K562 (cell line): ENCODE results near the gene GHRL. TPM values are rescaled to one million over a fixed set of nuclear protein-coding genes. Genes with fewer than 3 reads are reported as not detected.

Source experiments
- ATAC-seq: fragments of 200-7000 bp; cut with Tn5 transposase; 3 replicates; pipeline ENCODE4 v1.9.1; 2020; ENCODE audit warnings: moderate library complexity
- BruUV-seq: library from RNA; stranded (reverse); fragments of 400-500 nt; replicated peaks from 2 replicates; lab custom pipeline; 2021; lab: Mats Ljungman, UMichigan
- CTCF ChIA-PET: fragments of 300-600 bp; formaldehyde crosslinking; extraction: SDS; loops from one replicate; lab custom pipeline; 2021; ENCODE audit warnings: low intra/inter-chr PET ratio; lab: Yijun Ruan, JAX
- POLR2A ChIA-PET: fragments of 300-600, 350-650 bp; sonication (Branson Sonifier 250); formaldehyde crosslinking; extraction: SDS; loops from one replicate; lab custom pipeline; 2021; ENCODE audit warnings: antibody characterized with exemption, inconsistent platforms; lab: Yijun Ruan, JAX
- DNase-seq, 4 experiments: peaks; one replicate each; pipeline versions ENCODE4 v3.0.0 to v3.0.0-alpha.2; 2011 to 2018; ENCODE audit warnings: low spot score in 3 of 4, mixed read lengths in 3 of 4; ENCODE audit errors: extremely low read depth in 1 of 4
- FAIRE-seq: peaks from 2 replicates; lab custom pipeline; 2011; peaks lifted over from hg19 to GRCh38; lab: Jason Lieb, UNC
- H2AFZ ChIP-seq: 2 replicates; pipeline ENCODE4 v1.6.0; 2011; ENCODE audit warnings: low read depth, low read length, control low read depth, inconsistent platforms
- H3K27ac ChIP-seq: fragments of 200-600 bp; 3 replicates; pipeline ENCODE4 v1.8.0; 2011; ENCODE audit warnings: low read depth, mild to moderate bottlenecking, control low read depth, inconsistent platforms, low read length, moderate library complexity, mixed read lengths; ENCODE audit errors: extremely low read depth
- H3K27me3 ChIP-seq, 2 experiments: fragments of 300-600 bp in 1 of 2; 2 replicates in 1 of 2; 3 replicates in 1 of 2; pipeline versions ENCODE4 v1.6.0 to v1.8.0; 2011; ENCODE audit warnings: inconsistent platforms in 2 of 2, low read length in 2 of 2, mild to moderate bottlenecking in 1 of 2, mixed read lengths in 1 of 2, moderate library complexity in 1 of 2; ENCODE audit not compliant: control insufficient read depth in 2 of 2, insufficient read depth in 2 of 2
- H3K36me3 ChIP-seq: fragments of 300-600 bp; 3 replicates; pipeline ENCODE4 v1.8.0; 2011; ENCODE audit warnings: mild to moderate bottlenecking, low read length, inconsistent platforms; ENCODE audit not compliant: control insufficient read depth, insufficient read depth
- H3K4me1 ChIP-seq, 2 experiments: fragments of 200-600 bp in 1 of 2; replicated peaks in 1 of 2; 2 replicates in 1 of 2; 3 replicates in 1 of 2; pipeline versions ENCODE4 v1.5.1 to v1.8.0; 2011; ENCODE audit warnings: inconsistent platforms in 2 of 2, low read length in 2 of 2, mild to moderate bottlenecking in 1 of 2, mixed read lengths in 1 of 2, moderate library complexity in 1 of 2; ENCODE audit not compliant: control insufficient read depth in 2 of 2, insufficient read depth in 2 of 2
- H3K4me2 ChIP-seq: 2 replicates; pipeline ENCODE4 v1.6.1; 2011; ENCODE audit warnings: low read length, control low read depth, inconsistent platforms, mixed read lengths; ENCODE audit not compliant: insufficient read depth
- H3K4me3 ChIP-seq: fragments of 200-600 bp; sonication (generic), shearing (Covaris generic); 2 replicates; pipeline ENCODE4 v1.5.1; 2016; ENCODE audit warnings: control low read depth, inconsistent platforms
- H3K79me2 ChIP-seq: fragments of 200-600 bp; 3 replicates; pipeline ENCODE4 v1.8.0; 2011; ENCODE audit warnings: low read length, inconsistent platforms; ENCODE audit not compliant: control insufficient read depth, insufficient read depth
- H3K9ac ChIP-seq, 2 experiments: 2 replicates each; pipeline versions ENCODE4 v1.6.0 to v1.6.1; 2011; ENCODE audit warnings: low read depth in 2 of 2, low read length in 2 of 2, control low read depth in 1 of 2, inconsistent platforms in 1 of 2, mild to moderate bottlenecking in 1 of 2, mixed read lengths in 1 of 2; ENCODE audit not compliant: insufficient read depth in 1 of 2
- H3K9me1 ChIP-seq: one replicate; pipeline ENCODE4 v1.6.0; 2011; ENCODE audit warnings: inconsistent platforms, mild to moderate bottlenecking, low read length, moderate library complexity; ENCODE audit not compliant: control insufficient read depth, insufficient read depth
- H3K9me3 ChIP-seq: replicated peaks from 2 replicates; pipeline ENCODE4 v1.5.1; 2011; ENCODE audit warnings: low read depth, low read length, inconsistent platforms; ENCODE audit not compliant: control insufficient read depth, insufficient read depth
- H4K20me1 ChIP-seq: replicated peaks from 2 replicates; pipeline ENCODE4 v1.6.1; 2011; ENCODE audit warnings: low read length, inconsistent platforms, mixed read lengths; ENCODE audit not compliant: control insufficient read depth, insufficient read depth
- BDP1 ChIP-seq: IDR thresholded peaks from 3 replicates; pipeline ENCODE4 v1.6.1; 2011; ENCODE audit not compliant: insufficient read length, insufficient read depth
- ELF2 ChIP-seq: fragments of 250-450 bp; sonication (Bioruptor Pico); IDR thresholded peaks from 2 replicates; pipeline ENCODE4 v1.5.0; 2021; ENCODE audit warnings: mild to moderate bottlenecking
- KDM2B ChIP-seq: fragments of 250-450 bp; sonication (Bioruptor Pico); IDR thresholded peaks from 2 replicates; pipeline ENCODE4 v1.8.0; 2021; ENCODE audit warnings: mild to moderate bottlenecking, moderate library complexity
- MYNN ChIP-seq, 2 experiments: sonication (generic); formaldehyde crosslinking in 1 of 2; IDR thresholded peaks; 2 replicates each; pipeline versions ENCODE4 v1.5.0 to v1.6.1; 2016 to 2020; ENCODE audit warnings: antibody characterized with exemption in 1 of 2, missing genetic modification reagents in 1 of 2
- NCOA6 ChIP-seq: fragments of 450-650 bp; IDR thresholded peaks from 2 replicates; pipeline ENCODE4 v1.6.1; 2017; ENCODE audit warnings: mild to moderate bottlenecking
- POLR2A ChIP-seq: fragments of 450-650 bp; conservative IDR thresholded peaks from 2 replicates; pipeline ENCODE4 v1.6.1; 2016
- POLR2AphosphoS2 ChIP-seq: IDR thresholded peaks from 2 replicates; pipeline ENCODE4 v1.6.1; 2012; ENCODE audit warnings: low read length, improper control_type of control experiment
- SAFB ChIP-seq: fragments of 200-400 bp; formaldehyde crosslinking; IDR thresholded peaks from 2 replicates; pipeline ENCODE4 v1.6.1; 2017; ENCODE audit warnings: low read depth, low read length, borderline replicate concordance
- SUPT5H ChIP-seq: fragments of 450-650 bp; IDR thresholded peaks from 2 replicates; pipeline ENCODE4 v1.6.1; 2016
- WGBS: fragments of 100-300 bp; shearing (Covaris generic); methylation state at CpG from one replicate; pipeline ENCODE4 v1.1.6; 2016; ENCODE audit warnings: low coverage, mixed read lengths; ENCODE audit not compliant: insufficient coverage; ENCODE audit errors: missing lambda C conversion rate; 5-methylcytosine and 5-hydroxymethylcytosine counted together
- in situ Hi-C: fragments of 300-500 bp; cut with MboI; formaldehyde crosslinking; loops from 4 replicates; pipeline ENCODE4 v1.15.0; 2018; ENCODE audit warnings: inconsistent platforms, mixed read lengths
- intact Hi-C: fragments of 100-400 bp; cut with micrococcal nuclease; formaldehyde crosslinking; loops from 2 replicates; pipeline ENCODE4 v1.14.2; 2022
- polyA plus RNA-seq, 8 experiments: library from polyadenylated mRNA; depleted of rRNA in 4 of 8; stranded (reverse) in 5 of 8; unstranded in 3 of 8; fragments of >200 nt; fragmentation: Nextera tagmentation in 2 of 8; fragmentation: Illumina TruSeq in 1 of 8; extraction: Ambion mirVana in 2 of 8; extraction: Trizol in 1 of 8; gene quantifications; 2 replicates each; pipeline versions ENCODE4 v1.2.1 to v1.2.3, GENCODE V29; 2011 to 2014; ENCODE audit warnings: inconsistent platforms in 1 of 8, missing spikeins in 1 of 8
- total RNA-seq, 7 experiments: library from RNA; depleted of rRNA in 6 of 7; stranded (reverse); fragments of >200 nt in 6 of 7; fragmentation: Illumina TruSeq in 2 of 7; extraction: Trizol in 2 of 7; gene quantifications; 2 replicates each; pipeline versions ENCODE4 v1.2.1 to v1.2.3, GENCODE V29; 2011 to 2021; ENCODE audit warnings: low replicate concordance in 1 of 7
- TF ChIP-seq, protein P1 (sequence below): fragments of 250-450 bp; sonication (Bioruptor Pico); IDR thresholded peaks from 2 replicates; pipeline ENCODE4 v1.6.1; 2021; ENCODE audit warnings: mild to moderate bottlenecking
- TF ChIP-seq, protein P2 (sequence below): sonication (generic); formaldehyde crosslinking; IDR thresholded peaks from 2 replicates; pipeline ENCODE4 v1.8.0; 2022; ENCODE audit warnings: mild to moderate bottlenecking, missing genetic modification reagents

The GHRL gene
- total and polyA plus RNA-seq, 9 of the 15 experiments (the other 6 are each of a cell fraction or from before 2014, with no cell fraction given) = 0.08 to 0.29 (median 0.15) TPM; not detected in 5

DNA sequence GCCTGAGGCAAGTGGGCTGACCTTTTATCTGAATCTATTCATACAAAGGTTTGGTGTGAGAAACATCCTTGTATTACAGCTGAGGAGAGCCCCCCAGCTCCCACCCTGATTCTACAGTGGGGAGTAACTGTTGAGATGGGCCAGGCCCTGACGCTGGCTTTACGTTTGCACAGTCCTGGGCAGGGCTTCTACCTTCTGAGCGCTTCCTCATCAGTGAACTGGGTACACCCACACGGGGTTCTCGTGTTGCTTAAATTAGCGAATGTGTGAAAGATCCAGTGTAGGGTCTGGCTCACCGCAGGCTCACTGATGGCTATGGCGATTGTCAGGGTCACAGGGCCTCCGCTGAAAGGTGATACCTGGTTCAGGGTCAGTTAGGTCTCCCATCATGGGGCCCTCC lies 7.3 kb upstream of the GHRL start:
- no peak overlapping the region for H3K9ac ChIP-seq
- no peaks in the 10 kb centered on the region for H3K9me1 ChIP-seq
- ChIA-PET POLR2A (interaction anchor here (1.0 to 6.9 kb wide), 4 partner anchors 9 to 12 kb away, joined by 3 to 49 read pairs (median 6); partner anchors contain the start of gene GHRL), CTCF (no interaction called here)
- H3K27me3 ChIP-seq = no peaks in the 10 kb centered on the region
- intact Hi-C loops = no loop called here
- DNase-seq = no peak
- H3K79me2 ChIP-seq = peaks cover 3% of the 10 kb centered on the region; the same call in 1 of the 3 replicates
- FAIRE-seq = no peak
- peaks cover 76% of the 10 kb centered on the region for H3K36me3 ChIP-seq
- H2AFZ ChIP-seq = no peak overlapping the region
- H4K20me1 ChIP-seq = no peaks in the 10 kb centered on the region; the same call in none of the 2 replicates
- H3K4me2 ChIP-seq = no peak overlapping the region
- BruUV-seq = no TSS peak
- TF ChIP-seq KDM2B (CRISPR knock-in tag) = no peak
- TF ChIP-seq BDP1 = no peak
- TF ChIP-seq POLR2A = peak; percentile 55; the same call in 1 of the 2 replicates
- TF ChIP-seq POLR2AphosphoS2 = peak; percentile 93
- no peak; the same call in 1 of the 2 replicates for TF ChIP-seq MYNN (IDR thresholded peaks at IDR 0.05)
- TF ChIP-seq MYNN (CRISPR knock-in tag; IDR thresholded peaks at IDR 0.05) = no peak
- TF ChIP-seq SUPT5H = peak; percentile 42; the same call in 1 of the 2 replicates
- TF ChIP-seq, protein P1, sequence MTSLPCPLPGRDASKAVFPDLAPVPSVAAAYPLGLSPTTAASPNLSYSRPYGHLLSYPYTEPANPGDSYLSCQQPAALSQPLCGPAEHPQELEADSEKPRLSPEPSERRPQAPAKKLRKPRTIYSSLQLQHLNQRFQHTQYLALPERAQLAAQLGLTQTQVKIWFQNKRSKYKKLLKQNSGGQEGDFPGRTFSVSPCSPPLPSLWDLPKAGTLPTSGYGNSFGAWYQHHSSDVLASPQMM (CRISPR knock-in tag) = no peak
- TF ChIP-seq, protein P2, sequence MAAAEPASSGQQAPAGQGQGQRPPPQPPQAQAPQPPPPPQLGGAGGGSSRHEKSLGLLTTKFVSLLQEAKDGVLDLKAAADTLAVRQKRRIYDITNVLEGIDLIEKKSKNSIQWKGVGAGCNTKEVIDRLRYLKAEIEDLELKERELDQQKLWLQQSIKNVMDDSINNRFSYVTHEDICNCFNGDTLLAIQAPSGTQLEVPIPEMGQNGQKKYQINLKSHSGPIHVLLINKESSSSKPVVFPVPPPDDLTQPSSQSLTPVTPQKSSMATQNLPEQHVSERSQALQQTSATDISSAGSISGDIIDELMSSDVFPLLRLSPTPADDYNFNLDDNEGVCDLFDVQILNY = no peak
- TF ChIP-seq NCOA6 = no peak
- TF ChIP-seq ELF2 (CRISPR knock-in tag) = no peak
- TF ChIP-seq SAFB = no peak
- ATAC-seq = no peak
- no peak overlapping the region for H3K27ac ChIP-seq
- H3K4me1 ChIP-seq = no peaks in the 10 kb centered on the region
- WGBS = 92% methylated on average over 9 of the region's 9 CpGs
- H3K4me3 ChIP-seq = no peak overlapping the region
- in situ Hi-C loops = loop anchor here (25.0 kb wide), 1 partner anchor 788 kb away; no protein-coding TSS in a partner anchor
- H3K9me3 ChIP-seq = no peaks in the 10 kb centered on the region
